Embryonic facial prominence (tissue), 1 donor: ENCODE measurements around the gene CNNM2.
A peak's percentile ranks its signal among the peaks of the same experiment; 100 is the strongest.
"Not testable (repeated sequence)": the region's sequence is repeated elsewhere in the genome, so short reads cannot be mapped to it uniquely, and the experiment has no call there.

Source experiments
- DNase-seq: peaks from one replicate; pipeline ENCODE4 v3.0.0-alpha.2; 2016; ENCODE audit errors: extremely low spot score

The CNNM2 gene

DNA sequence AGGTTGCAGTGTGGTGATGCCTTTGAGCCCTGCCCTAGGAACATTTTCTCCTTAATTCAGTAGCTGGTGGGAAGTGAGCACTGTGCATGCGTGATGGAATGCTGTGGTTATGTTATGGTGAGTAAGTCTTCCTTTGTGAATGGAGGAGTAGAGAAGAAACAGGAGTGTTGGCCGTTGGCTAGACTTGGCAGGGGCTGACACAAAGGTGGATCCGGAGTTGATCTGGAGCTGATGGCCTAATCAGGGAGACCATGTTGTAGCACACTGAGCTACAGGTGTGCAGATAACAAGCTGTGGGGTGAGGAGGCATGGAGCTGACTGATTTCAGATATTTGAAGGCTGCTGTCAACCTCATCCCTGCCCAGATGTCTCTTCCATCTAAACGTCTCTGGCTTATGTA is 122.3 kb downstream of the CNNM2 start:
- no peak for DNase-seq

GRCh38 chr10:103041391-103041790 is 123.3 kb downstream of the CNNM2 start:
- DNase-seq, result no peak

DNA sequence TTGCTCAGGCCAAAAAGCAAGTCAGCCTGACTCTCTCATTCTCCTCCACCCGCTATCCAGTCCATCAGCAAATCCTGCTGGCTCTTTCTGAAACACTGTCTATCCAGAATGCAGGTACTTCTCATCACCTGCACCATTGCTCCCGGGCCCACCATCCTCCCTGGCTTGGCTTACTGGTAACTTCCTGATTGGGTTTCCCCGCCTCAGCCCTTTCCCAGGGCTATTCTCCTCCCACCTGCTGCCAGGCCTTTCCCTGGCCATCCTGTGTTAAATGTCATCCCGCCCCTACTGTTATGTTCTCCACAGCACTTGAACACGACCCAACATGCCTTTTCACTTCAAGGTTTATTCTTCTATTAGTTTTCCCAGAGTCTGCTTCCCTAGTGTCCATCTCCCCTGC is 124.0 kb downstream of the CNNM2 start:
- DNase-seq, result no peak

DNA sequence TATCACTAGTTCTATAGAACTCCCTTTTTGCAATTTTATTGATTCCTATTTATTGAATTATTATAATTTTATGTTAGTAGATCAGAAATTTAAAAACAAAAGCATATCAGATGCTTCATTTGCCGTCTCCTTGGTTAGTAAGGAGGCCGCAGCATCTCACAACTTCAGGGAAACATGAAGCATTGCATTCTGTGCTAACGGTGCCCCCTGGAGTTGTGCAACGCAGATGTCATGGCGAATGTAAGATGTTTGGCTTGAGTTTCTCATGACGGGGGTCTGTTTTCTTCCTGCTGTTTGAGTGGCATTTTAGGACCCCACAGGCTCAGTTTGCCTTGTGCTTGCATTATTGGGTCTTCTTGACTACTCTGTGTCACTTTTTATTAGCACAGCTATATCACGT is 124.8 kb downstream of the CNNM2 start:
- no peak for DNase-seq

GRCh38 chr10:103044942-103045489 is 126.9 kb downstream of the CNNM2 start:
- DNase-seq, result peak; percentile 25

GRCh38 chr10:103045961-103046360 is 127.9 kb downstream of the CNNM2 start:
- DNase-seq, result no peak

DNA sequence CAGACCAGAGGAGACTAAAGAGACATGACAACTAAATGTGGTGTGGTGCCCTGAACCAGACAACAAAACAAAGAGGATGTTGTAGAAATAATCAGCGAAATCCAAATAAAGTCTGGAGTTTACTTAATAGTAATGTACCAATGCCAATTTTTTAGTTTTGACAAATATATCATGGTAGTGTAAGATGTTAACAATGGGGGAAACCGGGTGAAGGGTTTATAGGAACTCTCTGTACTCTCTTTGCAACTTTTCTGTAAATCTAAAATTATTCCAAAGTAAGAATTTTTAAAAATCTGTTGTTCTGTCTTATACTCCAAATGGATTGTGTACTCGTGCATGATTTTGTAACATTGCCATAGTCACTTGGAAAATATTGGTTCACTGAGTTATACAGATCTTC is 129.3 kb downstream of the CNNM2 start:
- DNase-seq, result no peak

- DNase-seq, result no peak
Measured at GRCh38 chr10:103049237-103049636, 131.1 kb downstream of the CNNM2 start.

DNA sequence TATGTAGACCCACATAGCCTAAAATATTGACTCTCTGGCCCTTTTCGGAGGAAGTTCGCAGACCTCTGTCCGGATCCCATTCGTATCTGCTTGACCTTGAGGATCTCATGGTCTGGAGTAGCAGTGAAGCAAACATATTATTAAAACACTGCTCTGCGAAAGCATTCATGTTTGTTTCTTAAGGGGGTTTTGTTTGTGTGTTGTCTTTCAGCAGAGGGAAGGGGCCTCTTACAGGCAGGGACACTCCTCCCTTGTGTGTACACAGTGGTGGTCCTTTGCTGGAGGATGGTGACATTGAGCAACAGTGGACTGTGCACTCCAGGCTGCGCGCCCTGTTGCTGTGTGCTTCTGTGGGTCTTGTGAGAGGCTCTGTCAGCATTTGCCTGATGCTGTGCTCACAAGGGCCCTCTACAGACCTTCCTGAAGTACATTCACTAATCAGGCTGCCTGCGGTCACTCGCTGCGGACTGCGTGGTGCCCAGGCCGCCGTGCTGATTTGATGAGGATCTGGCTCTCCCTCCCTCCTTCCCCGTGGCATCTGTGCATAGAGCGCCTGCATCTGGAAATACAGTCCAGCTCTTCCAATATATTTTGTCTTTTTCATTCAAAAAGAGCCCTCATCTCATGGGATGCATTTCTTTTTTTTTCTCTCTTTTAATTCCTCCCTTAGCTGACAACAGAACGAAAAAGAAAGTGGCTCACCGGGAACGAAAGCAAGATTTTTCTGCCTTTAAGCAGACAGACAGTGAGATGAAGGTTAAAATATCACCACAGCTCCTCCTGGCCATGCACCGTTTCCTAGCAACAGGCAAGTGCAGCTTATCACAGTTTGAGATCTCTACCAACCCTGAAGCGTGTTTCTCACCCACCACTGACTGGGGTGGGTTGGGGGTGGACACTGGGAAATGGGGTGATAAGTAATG is 135.8 kb downstream of the CNNM2 start:
- DNase-seq, result no peak

GRCh38 chr10:103054621-103055020 is 136.5 kb downstream of the CNNM2 start:
- DNase-seq, result no peak

DNA sequence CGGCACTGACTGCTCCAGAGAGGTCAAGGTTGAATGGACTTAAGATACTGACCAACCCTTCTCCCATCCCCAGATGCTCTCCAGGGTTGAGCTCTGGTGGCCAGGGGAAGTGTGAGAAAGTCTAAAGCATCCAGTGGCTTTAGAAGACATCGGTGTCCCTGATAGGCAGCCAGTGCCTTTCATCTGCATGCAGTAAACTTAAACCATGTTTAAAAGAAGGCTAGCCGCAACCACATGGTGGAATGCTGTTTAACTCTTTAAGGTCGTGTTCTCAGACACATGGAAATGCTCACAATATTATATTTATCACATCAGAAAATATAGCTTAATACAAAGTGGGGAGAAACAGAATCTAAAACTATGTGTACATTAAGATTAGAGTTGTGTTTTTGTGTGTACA is 137.0 kb downstream of the CNNM2 start:
- DNase-seq, result peak; percentile 16

DNA sequence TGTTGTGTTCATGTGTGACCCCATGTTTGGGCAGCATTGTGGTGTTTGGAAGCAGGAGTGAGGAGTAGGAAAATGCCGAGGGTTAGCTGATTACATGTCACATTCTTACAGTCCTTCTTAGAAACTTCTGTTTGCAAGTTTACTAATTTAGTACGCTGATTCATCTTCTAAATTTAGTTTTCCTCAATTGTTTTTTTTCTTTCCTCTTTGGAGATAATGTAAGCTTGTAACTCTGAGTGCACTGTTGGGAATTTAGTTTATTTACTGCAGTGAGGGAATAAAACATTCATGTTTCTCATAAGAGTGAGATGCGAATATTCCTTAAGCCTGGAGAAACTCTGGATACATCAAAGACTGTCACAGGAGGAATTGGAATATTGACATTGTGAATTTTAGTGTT is 139.9 kb downstream of the CNNM2 start:
- DNase-seq, result no peak

- DNase-seq, result no peak
Measured at GRCh38 chr10:103060575-103060974, 142.5 kb downstream of the CNNM2 start.

GRCh38 chr10:103062854-103063590 is 144.9 kb downstream of the CNNM2 start:
- DNase-seq, result no peak

GRCh38 chr10:103064956-103065355 is 146.9 kb downstream of the CNNM2 start:
- no peak for DNase-seq

DNA sequence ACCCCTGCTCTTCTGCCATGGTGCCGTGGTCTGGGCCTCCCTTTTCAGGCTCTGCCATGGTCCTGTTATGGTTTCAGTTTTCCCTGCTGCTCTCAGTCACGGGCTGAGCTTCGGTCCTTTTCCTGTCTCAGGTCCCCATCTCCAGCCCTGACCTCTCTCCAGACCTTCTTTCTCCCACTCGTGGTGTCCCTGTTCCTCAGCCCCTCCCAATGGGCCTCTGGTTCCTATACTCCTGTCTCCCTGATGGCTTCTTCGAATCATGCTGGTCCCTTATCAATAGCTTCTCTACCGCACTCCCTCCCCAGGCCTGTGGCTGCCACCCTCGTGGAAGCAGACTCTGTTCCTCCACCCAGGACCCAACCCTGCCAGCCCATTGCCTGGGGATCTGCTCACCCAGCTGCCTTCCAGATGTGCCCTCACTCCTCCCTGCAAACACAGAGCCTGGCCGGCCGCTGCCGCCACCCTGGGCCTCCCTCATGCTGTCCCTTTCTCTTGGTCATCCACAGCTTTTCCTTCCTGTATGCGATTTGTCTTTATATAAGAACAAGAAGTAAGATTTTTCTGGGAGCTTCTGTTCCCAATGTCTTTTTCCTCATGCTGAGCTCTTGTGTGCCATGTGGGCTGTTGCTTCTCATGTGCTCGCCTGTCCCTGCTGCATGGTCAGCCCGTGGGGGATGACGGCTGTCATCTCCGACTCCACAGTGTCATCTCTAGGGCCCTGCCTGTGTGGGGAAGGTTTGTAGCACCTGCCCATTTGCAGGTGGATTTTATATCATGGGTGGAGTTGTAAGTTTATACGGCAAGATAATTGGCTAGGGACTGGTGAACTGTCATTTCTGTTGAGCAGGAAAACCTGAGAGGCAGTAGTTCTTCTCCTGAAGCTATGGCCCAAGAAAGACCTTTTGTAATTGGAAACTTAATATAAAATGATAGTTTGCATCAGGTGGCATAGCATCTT is 148.3 kb downstream of the CNNM2 start:
- DNase-seq, result no peak

DNA sequence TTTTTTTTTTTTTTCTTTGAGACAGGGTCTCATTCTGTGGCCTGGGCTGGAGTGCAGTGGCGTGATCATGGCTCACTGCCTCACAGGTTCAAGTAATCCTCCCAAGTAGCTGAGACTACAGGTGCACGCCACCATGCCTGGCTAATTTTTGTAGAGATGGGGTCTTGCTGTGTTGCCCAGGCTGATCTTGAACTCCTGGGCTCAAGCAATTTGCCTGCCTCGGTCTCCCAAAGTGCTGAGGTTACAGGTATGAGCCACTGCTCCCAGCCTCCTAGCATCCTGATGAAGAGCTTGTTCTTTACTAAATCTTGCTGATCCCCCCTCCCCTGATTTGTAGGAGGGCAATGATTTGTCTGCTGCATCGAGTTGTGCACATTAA is 149.0 kb downstream of the CNNM2 start:
- DNase-seq, result not testable (repeated sequence)

DNA sequence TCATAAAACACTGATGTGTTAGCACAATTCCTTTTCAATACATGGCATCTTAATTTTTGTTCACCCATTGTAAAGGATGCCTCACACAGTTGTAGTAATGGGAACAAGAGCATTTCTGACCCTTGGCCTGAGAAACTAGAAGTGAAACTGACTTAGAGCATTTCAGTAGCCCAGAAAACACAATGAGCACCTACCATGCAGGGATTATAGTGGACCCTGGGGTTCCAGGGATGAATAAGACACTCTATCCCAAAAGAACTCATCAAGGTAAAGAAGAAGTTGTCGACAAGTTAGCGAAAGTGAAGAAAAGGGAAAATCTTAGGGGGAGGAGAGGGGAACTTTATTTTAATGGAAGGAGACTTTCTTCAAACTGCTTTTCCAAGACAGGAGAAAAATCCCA is 149.4 kb downstream of the CNNM2 start:
- DNase-seq, result no peak

- DNase-seq, result no peak
Measured at GRCh38 chr10:103067956-103068355, 149.9 kb downstream of the CNNM2 start.

DNA sequence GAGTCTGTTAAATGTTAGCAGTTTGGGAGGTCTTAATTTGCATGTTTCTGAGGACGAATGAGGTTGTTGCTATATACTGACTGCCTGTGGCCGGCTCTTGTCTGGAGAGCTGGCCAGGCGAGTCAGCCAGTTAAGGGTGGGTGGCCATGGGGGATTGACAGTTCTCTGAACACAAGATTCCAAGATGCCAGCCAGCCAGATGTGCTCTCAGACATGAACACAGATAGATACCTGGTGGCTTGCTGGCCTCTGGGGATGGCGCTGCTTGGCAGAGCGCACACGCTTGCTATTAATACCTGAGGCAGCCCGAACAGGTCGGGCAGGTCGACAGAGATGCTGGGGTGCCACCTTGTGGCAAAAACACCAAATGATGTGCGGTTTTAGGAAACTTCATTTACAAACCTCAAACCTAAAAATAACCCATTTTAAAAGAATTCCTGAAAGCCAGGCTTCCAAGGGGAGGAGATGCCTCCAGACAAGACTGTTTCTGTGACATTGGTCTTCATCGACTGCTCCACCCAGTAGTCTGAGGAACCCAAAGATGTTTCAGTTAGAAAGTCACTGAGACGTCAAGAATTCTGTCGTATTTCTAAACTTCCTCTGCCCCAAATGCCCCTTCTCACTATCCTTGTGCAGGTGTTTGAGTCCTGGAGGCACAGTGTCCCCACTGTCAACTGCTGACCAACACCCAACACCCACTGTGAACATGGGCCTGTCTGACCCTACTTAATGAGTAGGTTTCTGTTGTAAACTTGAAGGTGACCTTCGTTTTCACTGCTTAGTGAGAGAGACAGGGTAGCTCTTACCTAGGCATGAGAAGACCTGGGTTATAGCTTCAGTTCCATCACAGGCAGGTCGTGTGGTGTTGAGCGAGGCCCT is 151.6 kb downstream of the CNNM2 start:
- DNase-seq, result no peak

DNA sequence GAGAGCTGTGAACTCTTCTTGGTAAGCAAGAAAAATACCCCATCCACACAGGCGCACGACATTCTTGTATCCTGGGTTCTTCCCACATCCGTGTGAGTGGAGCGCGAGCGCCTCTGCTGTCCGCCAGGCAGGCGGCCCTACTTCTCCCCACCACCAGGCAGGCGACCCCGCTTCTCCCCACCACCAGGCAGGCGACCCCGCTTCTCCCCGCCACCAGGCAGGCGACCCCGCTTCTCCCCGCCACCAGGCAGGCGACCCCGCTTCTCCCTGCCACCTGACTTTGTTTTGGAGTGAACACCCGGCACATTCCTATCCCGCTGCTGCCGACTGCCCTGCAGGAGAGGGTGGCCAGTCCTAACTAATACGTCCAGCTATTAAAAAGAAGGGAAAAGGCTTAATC is 154.2 kb downstream of the CNNM2 start:
- no peak for DNase-seq
